ENCODE measurements around the gene PRADC1. TPM values are rescaled to one million over a fixed set of nuclear protein-coding genes. Genes with fewer than 3 reads are reported as not detected.
A peak's percentile ranks its signal among the peaks of the same experiment; 100 is the strongest.

Gene PRADC1
- total and polyA plus RNA-seq, 3 experiments from 2014 or later, result 21.1 to 27.2 (median 24.9) TPM

DNA sequence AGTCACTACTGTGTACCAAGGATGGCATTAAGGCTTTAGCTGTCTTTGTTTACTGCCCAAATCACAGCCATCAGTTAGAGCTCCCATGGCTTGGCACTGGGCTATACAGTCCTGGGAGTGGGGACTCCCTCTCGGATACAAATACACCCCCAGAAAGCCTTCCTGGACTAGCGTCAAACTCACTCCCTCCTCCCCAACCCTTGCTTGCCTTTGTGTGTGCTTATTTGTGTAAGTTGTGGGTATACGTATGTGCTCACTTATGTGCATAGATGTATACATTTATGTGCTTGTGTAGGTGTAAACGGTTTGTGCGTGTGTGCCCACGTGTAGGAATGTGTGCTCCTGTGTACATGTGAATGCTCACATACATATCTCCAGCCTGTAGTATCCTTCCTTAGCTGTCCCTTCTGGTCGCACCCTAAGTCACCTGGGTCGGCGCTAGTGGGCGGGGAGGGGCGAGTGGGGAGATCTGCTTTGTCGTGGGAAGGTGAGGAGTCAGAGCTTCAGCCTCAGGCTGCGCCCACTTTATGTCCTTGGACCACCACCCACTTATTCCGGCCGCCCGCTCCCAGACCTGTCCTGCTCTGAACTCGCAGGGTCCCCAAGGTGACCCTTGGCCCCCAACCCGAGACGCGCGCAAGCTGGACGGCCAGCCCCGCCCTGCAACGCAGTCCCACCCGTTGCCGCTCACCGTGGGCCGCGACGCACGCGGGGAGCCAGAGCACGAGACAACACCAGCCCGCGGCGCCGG, 461 bp downstream of the PRADC1 start:
- ChIA-PET POLR2A (interaction anchor here (1.1 to 3.2 kb wide), 7 partner anchors 15 to 162 kb away, joined by 3 to 25 read pairs (median 10); partner anchors contain the start of genes ALMS1, EGR4, FBXO41 and SFXN5), CTCF (interaction anchor here (1.0 to 8.1 kb wide), 7 partner anchors 9 to 946 kb away, joined by 3 to 54 read pairs (median 5); partner anchors contain the start of genes EGR4 and MOB1A)
- H3K36me3 ChIP-seq (ENCODE audit: insufficient read depth, low read length), result no peaks in the 10 kb centered on the region
- Mint-ChIP-seq H3K4me1 (peaks cover 31 to 38% (median 37%) of the 10 kb centered on the region in 3 donors), H3K36me3 (peaks cover 0 to 37% (median 0%) of the 10 kb centered on the region in 3 donors), H3K27me3 (no peaks in the 10 kb centered on the region), H3K27ac (peak overlapping the region in 7 of 8 donors; percentile 35 to 94 (median 74)), H3K4me3 (peak overlapping the region; percentile 95 to 99 (median 98)), H3K9me3 (no peaks in the 10 kb centered on the region)
- peak overlapping the region; percentile 93 for H3K27ac ChIP-seq (ENCODE audit: low read depth, low read length)
- H3K27me3 ChIP-seq (ENCODE audit: insufficient read depth, low read length, poor library complexity, severe bottlenecking), result no peaks in the 10 kb centered on the region
- H3K4me3 ChIP-seq (ENCODE audit: low read length), result peak overlapping the region; percentile 88
- H3K9me3 ChIP-seq (ENCODE audit: low read length), result no peaks in the 10 kb centered on the region
- H3K4me1 ChIP-seq (ENCODE audit: insufficient read depth, low read length), result peaks cover 26% of the 10 kb centered on the region
- peak in 1 of 5 donors; percentile 9 for DNase-seq

DNA sequence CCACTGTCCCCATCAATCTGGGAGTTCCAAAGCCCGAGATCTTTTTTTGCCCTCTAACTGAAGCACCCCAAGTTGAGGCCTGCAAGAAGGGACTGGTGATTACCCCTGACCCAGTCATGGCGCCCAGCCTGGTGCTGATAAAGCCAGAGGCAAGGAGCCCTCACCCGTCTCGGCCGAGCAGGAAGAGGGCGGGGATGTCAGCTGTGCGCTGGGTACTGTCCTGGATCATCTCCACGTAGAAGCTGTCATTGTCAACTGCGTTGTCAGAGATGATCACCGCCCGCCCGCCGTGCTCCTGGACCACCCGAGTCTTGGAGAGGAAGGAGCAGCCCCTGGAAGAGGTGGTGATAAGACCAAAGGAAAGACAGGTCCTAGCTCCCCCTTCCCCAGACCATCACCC, 4.4 kb downstream of the PRADC1 start:
- H3K9me3 Mint-ChIP-seq, result no peaks in the 10 kb centered on the region
- peaks cover 6% of the 10 kb centered on the region for H3K4me1 ChIP-seq (ENCODE audit: insufficient read depth, low read length)
- H3K27me3 Mint-ChIP-seq, result no peaks in the 10 kb centered on the region
- no peak overlapping the region for H3K27ac Mint-ChIP-seq
- no peaks in the 10 kb centered on the region for H3K36me3 ChIP-seq (ENCODE audit: insufficient read depth, low read length)
- H3K4me1 Mint-ChIP-seq, result peaks cover 6 to 9% (median 7%) of the 10 kb centered on the region in 3 donors
- DNase-seq, result no peak
- no peak overlapping the region for H3K4me3 Mint-ChIP-seq
- H3K27me3 ChIP-seq (ENCODE audit: insufficient read depth, low read length, poor library complexity, severe bottlenecking), result no peaks in the 10 kb centered on the region
- CTCF ChIA-PET, result interaction anchor here (0.9 to 3.6 kb wide), 4 partner anchors 11 to 61 kb away, joined by 3 to 23 read pairs (median 4); no protein-coding TSS in a partner anchor
- POLR2A ChIA-PET, result no interaction called here
- H3K27ac ChIP-seq (ENCODE audit: low read depth, low read length), result no peak overlapping the region
- H3K9me3 ChIP-seq (ENCODE audit: low read length), result no peaks in the 10 kb centered on the region
- no peak overlapping the region for H3K4me3 ChIP-seq (ENCODE audit: low read length)
- peaks cover 0 to 46% (median 0%) of the 10 kb centered on the region in 3 donors for H3K36me3 Mint-ChIP-seq

DNA sequence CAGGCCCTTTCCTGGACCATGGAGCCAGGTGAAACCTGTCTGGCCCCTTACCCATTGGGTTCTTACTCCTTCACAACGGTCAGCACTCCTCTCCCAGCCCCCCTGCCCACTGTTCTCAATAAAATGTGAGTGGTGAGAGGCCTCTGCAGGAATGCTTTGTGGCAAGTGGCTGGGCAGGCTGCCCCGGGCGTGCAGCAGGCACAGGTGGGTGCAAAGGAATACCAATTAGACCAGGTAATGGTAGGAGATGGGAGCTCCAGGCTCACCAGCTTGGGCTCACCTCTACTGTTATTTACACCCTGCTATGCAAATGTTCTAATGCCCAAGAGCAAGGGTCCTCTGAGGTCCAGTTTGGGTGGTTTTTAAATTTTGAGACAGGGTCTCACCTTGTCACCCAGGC, 6.0 kb downstream of the PRADC1 start:
- Histone ChIP-seq H3K27me3 (ENCODE audit: insufficient read depth, low read length, poor library complexity, severe bottlenecking) (no peaks in the 10 kb centered on the region), H3K4me3 (ENCODE audit: low read length) (no peak overlapping the region), H3K4me1 (ENCODE audit: insufficient read depth, low read length) (no peaks in the 10 kb centered on the region), H3K27ac (ENCODE audit: low read depth, low read length) (no peak overlapping the region), H3K36me3 (ENCODE audit: insufficient read depth, low read length) (peaks cover 7% of the 10 kb centered on the region), H3K9me3 (ENCODE audit: low read length) (no peaks in the 10 kb centered on the region)
- Mint-ChIP-seq H3K27me3 (no peaks in the 10 kb centered on the region), H3K27ac (peak overlapping the region in 2 of 8 donors; percentile 33 to 64), H3K9me3 (no peaks in the 10 kb centered on the region), H3K36me3 (peaks cover 2 to 53% (median 2%) of the 10 kb centered on the region in 3 donors), H3K4me3 (no peak overlapping the region), H3K4me1 (no peaks in the 10 kb centered on the region)
- DNase-seq, result no peak
- CTCF ChIA-PET, result interaction anchor here (1.4 to 3.6 kb wide), 2 partner anchors 14 to 50 kb away, joined by 3 to 23 read pairs; no protein-coding TSS in a partner anchor
- POLR2A ChIA-PET, result no interaction called here

DNA sequence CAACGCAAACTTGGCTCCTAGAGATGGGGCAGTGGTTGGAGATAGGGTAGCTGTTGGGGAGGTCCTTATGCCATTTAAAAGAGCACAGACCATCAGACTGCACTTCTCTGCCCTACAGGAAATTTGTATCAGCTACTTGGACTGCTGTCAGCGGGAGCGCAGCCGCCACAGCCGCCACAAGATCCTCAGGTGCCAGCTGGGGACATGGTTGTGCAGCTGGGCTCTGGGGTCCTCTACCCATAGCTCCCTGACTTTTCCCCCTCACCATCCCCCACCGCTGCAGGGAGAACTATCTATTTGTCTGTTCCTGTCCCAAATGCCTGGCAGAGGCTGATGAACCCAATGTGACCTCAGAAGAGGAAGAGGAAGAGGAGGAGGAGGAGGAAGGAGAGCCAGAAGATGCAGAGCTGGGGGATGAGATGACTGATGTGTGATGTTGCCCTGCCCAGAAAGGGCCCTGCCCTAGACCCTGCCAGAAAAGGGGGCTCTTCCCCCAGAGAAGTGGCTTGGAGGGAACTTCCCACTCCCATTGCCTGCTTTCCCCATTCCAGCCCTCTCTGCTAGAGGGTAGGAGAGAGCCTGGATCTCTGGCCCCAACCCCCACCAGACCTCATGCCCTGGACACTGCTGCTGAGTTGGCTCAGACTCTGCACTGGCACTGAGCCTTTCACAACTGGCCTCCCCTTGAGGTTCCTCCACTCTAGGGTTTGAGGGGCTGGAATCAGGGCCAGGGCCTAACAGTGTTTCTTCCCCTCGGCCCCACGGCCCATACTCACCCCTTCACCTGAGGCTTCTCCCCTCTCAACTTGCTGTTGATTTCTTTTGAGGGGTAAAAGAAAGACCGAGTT, 7.3 kb downstream of the PRADC1 start:
- peaks cover 5 to 67% (median 10%) of the 10 kb centered on the region in 3 donors for H3K36me3 Mint-ChIP-seq
- no peaks in the 10 kb centered on the region for H3K4me1 Mint-ChIP-seq
- CTCF ChIA-PET, result interaction anchor here (5.5 kb wide), 1 partner anchor 14 kb away, joined by 26 read pairs; no protein-coding TSS in a partner anchor
- Histone ChIP-seq H3K4me3 (ENCODE audit: low read length) (no peak overlapping the region), H3K9me3 (ENCODE audit: low read length) (no peaks in the 10 kb centered on the region), H3K4me1 (ENCODE audit: insufficient read depth, low read length) (no peaks in the 10 kb centered on the region), H3K27me3 (ENCODE audit: insufficient read depth, low read length, poor library complexity, severe bottlenecking) (no peaks in the 10 kb centered on the region), H3K36me3 (ENCODE audit: insufficient read depth, low read length) (peaks cover 18% of the 10 kb centered on the region), H3K27ac (ENCODE audit: low read depth, low read length) (no peak overlapping the region)
- H3K27me3 Mint-ChIP-seq, result no peaks in the 10 kb centered on the region
- H3K27ac Mint-ChIP-seq, result peak overlapping the region in 2 of 8 donors; percentile 35 to 54
- no peak overlapping the region for H3K4me3 Mint-ChIP-seq
- no peak for DNase-seq
- H3K9me3 Mint-ChIP-seq, result no peaks in the 10 kb centered on the region
- POLR2A ChIA-PET, result no interaction called here

DNA sequence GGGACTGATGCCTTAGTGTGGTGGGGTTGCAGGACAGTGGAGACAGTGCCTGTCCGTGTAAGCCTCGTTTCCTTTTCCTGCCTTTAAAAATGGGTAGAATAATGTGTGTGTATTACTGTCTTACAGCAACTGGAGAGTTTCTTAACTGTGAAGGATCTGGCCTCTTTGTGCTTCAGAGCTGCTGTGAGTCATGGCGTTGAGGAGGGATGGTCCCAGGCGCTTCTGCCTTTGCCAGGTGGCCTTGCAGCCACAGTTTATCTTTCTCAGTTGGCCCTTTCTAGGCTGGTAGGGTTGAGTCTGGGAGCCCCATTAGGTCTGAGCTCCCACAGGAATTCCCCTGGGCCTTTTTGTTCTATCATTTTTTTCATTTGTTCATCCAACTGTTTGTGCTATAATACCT, 9.2 kb downstream of the PRADC1 start:
- peaks cover 5 to 75% (median 10%) of the 10 kb centered on the region in 3 donors for H3K36me3 Mint-ChIP-seq
- H3K9me3 ChIP-seq (ENCODE audit: low read length), result no peaks in the 10 kb centered on the region
- POLR2A ChIA-PET, result no interaction called here
- CTCF ChIA-PET, result interaction anchor here (1.0 to 5.5 kb wide), 2 partner anchors 10 to 12 kb away, joined by 3 to 26 read pairs; partner anchors contain the start of gene PRADC1
- DNase-seq, result no peak
- H3K4me1 ChIP-seq (ENCODE audit: insufficient read depth, low read length), result no peaks in the 10 kb centered on the region
- H3K27ac Mint-ChIP-seq, result peak overlapping the region in 1 of 8 donors; percentile 32
- H3K27me3 Mint-ChIP-seq, result no peaks in the 10 kb centered on the region
- H3K4me3 ChIP-seq (ENCODE audit: low read length), result no peak overlapping the region
- H3K4me3 Mint-ChIP-seq, result no peak overlapping the region
- no peaks in the 10 kb centered on the region for H3K27me3 ChIP-seq (ENCODE audit: insufficient read depth, low read length, poor library complexity, severe bottlenecking)
- H3K27ac ChIP-seq (ENCODE audit: low read depth, low read length), result no peak overlapping the region
- no peaks in the 10 kb centered on the region for H3K9me3 Mint-ChIP-seq
- peaks cover 18% of the 10 kb centered on the region for H3K36me3 ChIP-seq (ENCODE audit: insufficient read depth, low read length)
- H3K4me1 Mint-ChIP-seq, result no peaks in the 10 kb centered on the region

DNA sequence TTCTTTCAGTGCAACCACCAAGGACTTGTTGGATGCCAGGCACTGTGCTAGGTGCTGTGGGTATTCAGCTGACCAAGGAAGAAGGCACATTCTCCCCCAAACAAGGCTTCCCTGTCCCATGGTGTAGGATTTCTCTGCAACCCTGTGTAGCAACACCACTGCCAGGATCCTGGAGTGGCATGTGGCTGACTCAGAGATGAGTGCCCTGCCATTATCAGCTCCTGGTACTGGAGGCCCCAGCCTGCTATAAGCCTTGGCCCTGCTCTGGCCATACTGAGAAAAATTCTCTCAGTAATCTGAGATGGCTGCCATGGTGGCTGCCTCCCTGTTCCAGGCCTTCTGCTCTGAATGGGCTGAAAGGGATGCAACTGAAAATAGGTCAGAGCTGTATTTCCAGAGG, 14.7 kb downstream of the PRADC1 start:
- no peak overlapping the region for H3K4me3 Mint-ChIP-seq

DNA sequence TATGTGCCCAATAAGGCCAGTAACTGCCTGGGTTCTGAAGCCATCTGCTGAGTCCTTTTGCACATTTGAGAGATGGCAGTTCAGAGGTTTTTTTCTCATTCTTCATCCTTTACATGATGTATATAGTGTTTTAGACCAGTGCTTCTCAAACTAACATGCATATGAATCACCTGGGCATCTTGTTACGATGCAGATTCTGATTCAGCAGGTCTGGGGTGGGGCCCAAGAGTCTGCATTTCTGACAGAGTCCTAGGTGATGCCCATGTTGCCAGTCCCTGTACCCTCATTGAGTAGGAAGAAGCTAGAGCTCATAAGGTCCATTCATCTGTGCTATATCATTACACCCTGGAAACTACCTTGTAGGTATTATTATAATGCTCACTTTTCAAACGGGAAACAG, 15.2 kb downstream of the PRADC1 start:
- H3K27ac ChIP-seq (ENCODE audit: low read depth, low read length), result no peak overlapping the region
- ChIA-PET POLR2A (interaction anchor here (1.4 kb wide), 1 partner anchor 15 kb away, joined by 3 read pairs; the partner anchor contains the start of gene PRADC1), CTCF (interaction anchor here (1.5 kb wide), 1 partner anchor 11 kb away, joined by 4 read pairs; no protein-coding TSS in a partner anchor)

More for the DNA sequence above, 14.7 kb downstream of the PRADC1 start:
- Mint-ChIP-seq H3K36me3 (peaks cover 5 to 49% (median 10%) of the 10 kb centered on the region in 3 donors), H3K4me1 (peaks cover 23 to 27% (median 27%) of the 10 kb centered on the region in 3 donors), H3K27ac (no peak overlapping the region), H3K27me3 (no peaks in the 10 kb centered on the region), H3K9me3 (no peaks in the 10 kb centered on the region)
- H3K27ac ChIP-seq (ENCODE audit: low read depth, low read length), result no peak overlapping the region
- CTCF ChIA-PET, result interaction anchor here (1.5 kb wide), 1 partner anchor 10 kb away, joined by 4 read pairs; no protein-coding TSS in a partner anchor
- H3K36me3 ChIP-seq (ENCODE audit: insufficient read depth, low read length), result peaks cover 21% of the 10 kb centered on the region
- POLR2A ChIA-PET, result no interaction called here
- no peaks in the 10 kb centered on the region for H3K27me3 ChIP-seq (ENCODE audit: insufficient read depth, low read length, poor library complexity, severe bottlenecking)
- no peaks in the 10 kb centered on the region for H3K9me3 ChIP-seq (ENCODE audit: low read length)
- no peak for DNase-seq
- no peak overlapping the region for H3K4me3 ChIP-seq (ENCODE audit: low read length)
- H3K4me1 ChIP-seq (ENCODE audit: insufficient read depth, low read length), result peaks cover 14% of the 10 kb centered on the region

More for the DNA sequence above, 15.2 kb downstream of the PRADC1 start:
- Mint-ChIP-seq H3K9me3 (no peaks in the 10 kb centered on the region), H3K27ac (peak overlapping the region in 2 of 8 donors; percentile 51 to 89), H3K27me3 (no peaks in the 10 kb centered on the region), H3K36me3 (peaks cover 5 to 45% (median 10%) of the 10 kb centered on the region in 3 donors), H3K4me1 (peaks cover 26 to 31% (median 29%) of the 10 kb centered on the region in 3 donors), H3K4me3 (peak overlapping the region in 1 of 7 donors; percentile 83)
- H3K9me3 ChIP-seq (ENCODE audit: low read length), result no peaks in the 10 kb centered on the region
- H3K27me3 ChIP-seq (ENCODE audit: insufficient read depth, low read length, poor library complexity, severe bottlenecking), result no peaks in the 10 kb centered on the region
- peaks cover 19% of the 10 kb centered on the region for H3K4me1 ChIP-seq (ENCODE audit: insufficient read depth, low read length)
- no peak overlapping the region for H3K4me3 ChIP-seq (ENCODE audit: low read length)
- DNase-seq, result no peak
- H3K36me3 ChIP-seq (ENCODE audit: insufficient read depth, low read length), result peaks cover 19% of the 10 kb centered on the region
